HG03066 (cell line): ENCODE data around the gene ADGRG6.
"Not testable (repeated sequence)": the region's sequence is repeated elsewhere in the genome, so short reads cannot be mapped to it uniquely, and the experiment has no call there.

Experiments used
- ATAC-seq: cut with Tn5 transposase; IDR thresholded peaks from one replicate; pipeline ENCODE4 v1.9.1; 2021; ENCODE audit warnings: low read depth; ENCODE audit not compliant: unreplicated experiment

Gene ADGRG6

GRCh38 chr6:142301651-142302391, at the start of gene ADGRG6:
ADGRG6 (plus strand) TSS chr6:142302007; CDS start chr6:142302330, 323 bp downstream.
- ATAC-seq: peak; percentile 78

GRCh38 chr6:142254513-142254912, 47.3 kb upstream of the ADGRG6 start:
- ATAC-seq: no peak

- no peak for ATAC-seq
These were observed 46.0 kb upstream of the ADGRG6 start for GRCh38 chr6:142255785-142256184.

- ATAC-seq: no peak
These were observed 43.5 kb upstream of the ADGRG6 start for GRCh38 chr6:142258305-142258704.

- ATAC-seq: no peak
These were observed 43.0 kb upstream of the ADGRG6 start for GRCh38 chr6:142258757-142259156.

- no peak for ATAC-seq
These were observed 41.1 kb upstream of the ADGRG6 start for GRCh38 chr6:142260748-142261147.

- no peak for ATAC-seq
These were observed 39.6 kb upstream of the ADGRG6 start for GRCh38 chr6:142262231-142262630.

GRCh38 chr6:142265476-142265875, 36.3 kb upstream of the ADGRG6 start:
- ATAC-seq: no peak

- ATAC-seq: no peak
These were observed 35.7 kb upstream of the ADGRG6 start for GRCh38 chr6:142266060-142266459.

GRCh38 chr6:142271476-142271875, 30.3 kb upstream of the ADGRG6 start:
- no peak for ATAC-seq

- no peak for ATAC-seq
These were observed 27.2 kb upstream of the ADGRG6 start for GRCh38 chr6:142274656-142275055.

GRCh38 chr6:142275236-142276006, 26.4 kb upstream of the ADGRG6 start:
- no peak for ATAC-seq

- ATAC-seq: no peak
These were observed 25.6 kb upstream of the ADGRG6 start for GRCh38 chr6:142276256-142276655.

- no peak for ATAC-seq
These were observed 22.2 kb upstream of the ADGRG6 start for GRCh38 chr6:142279350-142280180.

GRCh38 chr6:142280265-142280664, 21.5 kb upstream of the ADGRG6 start:
- no peak for ATAC-seq

GRCh38 chr6:142280927-142281326, 20.9 kb upstream of the ADGRG6 start:
- ATAC-seq: no peak

GRCh38 chr6:142283138-142283537, 18.7 kb upstream of the ADGRG6 start:
- ATAC-seq: not testable (repeated sequence)

GRCh38 chr6:142284419-142284818, 17.4 kb upstream of the ADGRG6 start:
- no peak for ATAC-seq

- no peak for ATAC-seq
These were observed 16.3 kb upstream of the ADGRG6 start for GRCh38 chr6:142285235-142286087.

- no peak for ATAC-seq
These were observed 15.8 kb upstream of the ADGRG6 start for GRCh38 chr6:142286088-142286409.
